Cardiac muscle cell (in vitro differentiated cells and primary cell): ENCODE results near the gene PIK3R1. TPM values are rescaled to one million over a fixed set of nuclear protein-coding genes. Genes with fewer than 3 reads are reported as not detected.

Source experiments
- DNase-seq, 2 donors: peaks; one replicate each; pipeline versions ENCODE4 v3.0.0 to v3.0.0-alpha.2; 2010 to 2017; ENCODE audit warnings: low read depth in 1 of 2, low spot score in 1 of 2
- H3K27ac ChIP-seq: fragments of 200-600 bp; sonication (generic); 2 replicates; pipeline ENCODE4 v1.5.1; 2016
- H3K27me3 ChIP-seq: fragments of 200-600 bp; sonication (generic); 2 replicates; pipeline ENCODE4 v1.6.0; 2016; ENCODE audit warnings: control low read depth
- H3K36me3 ChIP-seq: fragments of 200-600 bp; sonication (generic); 2 replicates; pipeline ENCODE4 v1.5.1; 2016; ENCODE audit warnings: control low read depth
- H3K4me1 ChIP-seq: fragments of 200-600 bp; sonication (generic); 2 replicates; pipeline ENCODE4 v1.8.1; 2017; ENCODE audit warnings: low read depth, mild to moderate bottlenecking, mixed run types
- H3K4me3 ChIP-seq: fragments of 200-600 bp; sonication (generic); 2 replicates; pipeline ENCODE4 v1.5.1; 2016; ENCODE audit warnings: mild to moderate bottlenecking
- H3K9me3 ChIP-seq: fragments of 200-600 bp; sonication (generic); 2 replicates; pipeline ENCODE4 v1.5.1; 2017; ENCODE audit warnings: low read depth, mild to moderate bottlenecking, control low read depth
- CTCF ChIP-seq: IDR thresholded peaks from 2 replicates; pipeline ENCODE4 v1.5.1; 2012; ENCODE audit warnings: low read depth, mild to moderate bottlenecking, low read length
- polyA plus RNA-seq: library from polyadenylated mRNA; unstranded; fragments of >200 nt; fragmentation: Nextera tagmentation; extraction: Ambion mirVana; gene quantifications from 2 replicates; pipeline ENCODE4 v1.2.1, GENCODE V29; 2016
- total RNA-seq: library from RNA; depleted of rRNA; stranded (reverse); fragments of >200 nt; gene quantifications from 2 replicates; pipeline ENCODE4 v1.2.3, GENCODE V29; 2016

Gene PIK3R1
- total and polyA plus RNA-seq, 2 experiments from 2014 or later: 15.1 to 17.5 TPM

GRCh38 chr5:68285075-68285840 lies 69.7 kb downstream of the PIK3R1 start:
- Histone ChIP-seq H3K27me3 (no peaks in the 10 kb centered on the region), H3K4me1 (peaks cover 21% of the 10 kb centered on the region), H3K36me3 (peaks cover 14% of the 10 kb centered on the region), H3K4me3 (no peak overlapping the region), H3K9me3 (no peaks in the 10 kb centered on the region), H3K27ac (no peak overlapping the region)
- DNase-seq: no peak
- TF ChIP-seq CTCF: no peak

- Histone ChIP-seq H3K9me3 (no peaks in the 10 kb centered on the region), H3K4me3 (no peak overlapping the region), H3K4me1 (peaks cover 29% of the 10 kb centered on the region), H3K27me3 (no peaks in the 10 kb centered on the region), H3K36me3 (peaks cover 8% of the 10 kb centered on the region), H3K27ac (peak overlapping the region; percentile 93)
- TF ChIP-seq CTCF: peak; percentile 66
- DNase-seq: peak; percentile 57 to 75
These were observed 70.5 kb downstream of the PIK3R1 start for GRCh38 chr5:68285851-68286611.

GRCh38 chr5:68286612-68286912 lies 71.0 kb downstream of the PIK3R1 start:
- no peak overlapping the region for H3K4me3 ChIP-seq
- H3K27me3 ChIP-seq: no peaks in the 10 kb centered on the region
- peaks cover 3% of the 10 kb centered on the region for H3K36me3 ChIP-seq
- DNase-seq: no peak
- H3K4me1 ChIP-seq: peaks cover 34% of the 10 kb centered on the region
- no peak for TF ChIP-seq CTCF
- H3K9me3 ChIP-seq: no peaks in the 10 kb centered on the region
- peak overlapping the region; percentile 93 for H3K27ac ChIP-seq

GRCh38 chr5:68287631-68287975 lies 72.0 kb downstream of the PIK3R1 start:
- Histone ChIP-seq H3K4me3 (peak overlapping the region; percentile 50), H3K27me3 (no peaks in the 10 kb centered on the region), H3K36me3 (peaks cover 3% of the 10 kb centered on the region), H3K27ac (peak overlapping the region; percentile 93), H3K9me3 (no peaks in the 10 kb centered on the region), H3K4me1 (peaks cover 44% of the 10 kb centered on the region)
- DNase-seq: no peak
- TF ChIP-seq CTCF: no peak

GRCh38 chr5:68287976-68288706 lies 72.6 kb downstream of the PIK3R1 start:
- TF ChIP-seq CTCF: no peak
- H3K27ac ChIP-seq: peak overlapping the region; percentile 93

More at GRCh38 chr5:68287976-68288706, 72.6 kb downstream of the PIK3R1 start:
- Histone ChIP-seq H3K27me3 (no peaks in the 10 kb centered on the region), H3K4me3 (peak overlapping the region; percentile 50), H3K4me1 (peaks cover 44% of the 10 kb centered on the region), H3K9me3 (no peaks in the 10 kb centered on the region), H3K36me3 (peaks cover 7% of the 10 kb centered on the region)
- DNase-seq: peak; percentile 62 to 91
